ENCODE data around the gene AATF. TPM values are rescaled to one million over a fixed set of nuclear protein-coding genes. Genes with fewer than 3 reads are reported as not detected.

AATF gene
- total and polyA plus RNA-seq, 9 of the 15 experiments (the other 6 are each of a cell fraction or from before 2014, with no cell fraction given) = 34.5 to 133 (median 90.1) TPM

DNA sequence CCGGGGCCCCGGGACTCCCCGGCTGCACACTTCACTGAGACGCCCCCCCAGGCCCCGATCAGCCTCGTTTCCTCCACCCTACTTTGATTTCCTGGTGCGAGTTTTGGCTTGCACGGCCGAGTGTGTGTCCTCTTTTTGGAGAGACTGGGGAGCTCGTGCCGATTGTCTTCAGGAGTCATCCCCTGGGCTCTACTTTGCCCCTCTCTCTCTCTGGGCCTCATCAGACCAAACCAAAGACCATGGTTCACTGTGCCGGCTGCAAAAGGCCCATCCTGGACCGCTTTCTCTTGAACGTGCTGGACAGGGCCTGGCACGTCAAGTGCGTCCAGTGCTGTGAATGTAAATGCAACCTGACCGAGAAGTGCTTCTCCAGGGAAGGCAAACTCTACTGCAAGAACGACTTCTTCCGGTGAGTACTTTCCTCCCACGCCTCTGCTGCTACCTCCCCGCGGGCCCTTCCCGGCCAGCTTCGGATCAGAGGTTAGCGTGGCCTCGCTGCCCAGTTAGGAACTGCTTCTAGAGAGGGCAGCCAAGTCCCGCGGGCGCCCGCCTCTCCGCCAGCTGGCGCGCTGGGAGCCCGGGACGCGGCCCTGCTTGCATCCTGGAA is 10.7 kb upstream of the AATF start:
- Histone ChIP-seq H3K27ac (ENCODE audit: extremely low read depth, low read depth, low read length) (no peak overlapping the region), H3K9ac (ENCODE audit: insufficient read depth in 1 of 2, low read depth in 2 of 2, low read length in 2 of 2) (no peak overlapping the region), H3K9me3 (replicated peaks; ENCODE audit: control insufficient read depth, insufficient read depth, low read depth, low read length) (no peaks in the 10 kb centered on the region), H3K36me3 (ENCODE audit: control insufficient read depth, insufficient read depth, low read length) (no peaks in the 10 kb centered on the region), H2AFZ (ENCODE audit: low read depth, low read length) (no peak overlapping the region), H3K9me1 (ENCODE audit: control insufficient read depth, insufficient read depth, low read length) (peaks cover 3% of the 10 kb centered on the region), H3K27me3 (ENCODE audit: control insufficient read depth in 2 of 2, insufficient read depth in 2 of 2, low read length in 2 of 2) (peaks cover 73 to 83% of the 10 kb centered on the region in 2 experiments), H3K4me2 (ENCODE audit: insufficient read depth, low read length) (no peak overlapping the region), H3K4me1 (replicated peaks in 1 of 2; ENCODE audit: control insufficient read depth in 2 of 2, insufficient read depth in 2 of 2, low read length in 2 of 2) (peaks cover 0 to 58% of the 10 kb centered on the region in 2 experiments; a peak in 3 of 5 replicates), H3K4me3 (no peak overlapping the region), H3K79me2 (ENCODE audit: control insufficient read depth, insufficient read depth, low read length) (no peaks in the 10 kb centered on the region), H4K20me1 (replicated peaks; ENCODE audit: control insufficient read depth, insufficient read depth, low read length) (peaks cover 41% of the 10 kb centered on the region)
- 19% methylated on average over 33 of the region's 36 CpGs for WGBS (ENCODE audit: insufficient coverage, low coverage, missing lambda C conversion rate)
- FAIRE-seq (no peak), ATAC-seq (no peak; the same call in none of the 3 replicates), DNase-seq (ENCODE audit: extremely low read depth in 1 of 4, low spot score in 3 of 4) (peak in 2 of 4 experiments; percentile 37 to 45)
- in situ Hi-C loops (cut with MboI) (no loop called here), intact Hi-C loops (cut with micrococcal nuclease) (no loop called here)
- CTCF ChIA-PET (ENCODE audit: low intra/inter-chr PET ratio) = no interaction called here
- no TSS peak for BruUV-seq (replicated peaks)
- POLR2A ChIA-PET = interaction anchor here (1.0 kb wide), 1 partner anchor 16 kb away, joined by 3 read pairs; no protein-coding TSS in a partner anchor
- TF ChIP-seq ZSCAN32 (CRISPR knock-in tag; IDR thresholded peaks at IDR 0.05) (no peak), ZNF143 (CRISPR knock-in tag; IDR thresholded peaks at IDR 0.05) (no peak), HDAC2 (IDR thresholded peaks at IDR 0.05) (no peak), ETV1 (tag; conservative IDR thresholded peaks at IDR 0.05; ENCODE audit: low read depth) (peak; percentile 61), EZH2 (IDR thresholded peaks at IDR 0.05; ENCODE audit: borderline replicate concordance, low read depth, low read length) (no peak), JUNB (CRISPR knock-in tag; conservative IDR thresholded peaks at IDR 0.05) (no peak), EGR1 (conservative IDR thresholded peaks at IDR 0.05) (peak; percentile 63)
- TF ChIP-seq, protein P1, sequence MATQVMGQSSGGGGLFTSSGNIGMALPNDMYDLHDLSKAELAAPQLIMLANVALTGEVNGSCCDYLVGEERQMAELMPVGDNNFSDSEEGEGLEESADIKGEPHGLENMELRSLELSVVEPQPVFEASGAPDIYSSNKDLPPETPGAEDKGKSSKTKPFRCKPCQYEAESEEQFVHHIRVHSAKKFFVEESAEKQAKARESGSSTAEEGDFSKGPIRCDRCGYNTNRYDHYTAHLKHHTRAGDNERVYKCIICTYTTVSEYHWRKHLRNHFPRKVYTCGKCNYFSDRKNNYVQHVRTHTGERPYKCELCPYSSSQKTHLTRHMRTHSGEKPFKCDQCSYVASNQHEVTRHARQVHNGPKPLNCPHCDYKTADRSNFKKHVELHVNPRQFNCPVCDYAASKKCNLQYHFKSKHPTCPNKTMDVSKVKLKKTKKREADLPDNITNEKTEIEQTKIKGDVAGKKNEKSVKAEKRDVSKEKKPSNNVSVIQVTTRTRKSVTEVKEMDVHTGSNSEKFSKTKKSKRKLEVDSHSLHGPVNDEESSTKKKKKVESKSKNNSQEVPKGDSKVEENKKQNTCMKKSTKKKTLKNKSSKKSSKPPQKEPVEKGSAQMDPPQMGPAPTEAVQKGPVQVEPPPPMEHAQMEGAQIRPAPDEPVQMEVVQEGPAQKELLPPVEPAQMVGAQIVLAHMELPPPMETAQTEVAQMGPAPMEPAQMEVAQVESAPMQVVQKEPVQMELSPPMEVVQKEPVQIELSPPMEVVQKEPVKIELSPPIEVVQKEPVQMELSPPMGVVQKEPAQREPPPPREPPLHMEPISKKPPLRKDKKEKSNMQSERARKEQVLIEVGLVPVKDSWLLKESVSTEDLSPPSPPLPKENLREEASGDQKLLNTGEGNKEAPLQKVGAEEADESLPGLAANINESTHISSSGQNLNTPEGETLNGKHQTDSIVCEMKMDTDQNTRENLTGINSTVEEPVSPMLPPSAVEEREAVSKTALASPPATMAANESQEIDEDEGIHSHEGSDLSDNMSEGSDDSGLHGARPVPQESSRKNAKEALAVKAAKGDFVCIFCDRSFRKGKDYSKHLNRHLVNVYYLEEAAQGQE (IDR thresholded peaks at IDR 0.05; ENCODE audit: borderline replicate concordance) = peak; percentile 49
- TF ChIP-seq, protein P1 (CRISPR knock-in tag; IDR thresholded peaks at IDR 0.05; ENCODE audit: low read depth) = no peak
- TF ChIP-seq, protein P2, sequence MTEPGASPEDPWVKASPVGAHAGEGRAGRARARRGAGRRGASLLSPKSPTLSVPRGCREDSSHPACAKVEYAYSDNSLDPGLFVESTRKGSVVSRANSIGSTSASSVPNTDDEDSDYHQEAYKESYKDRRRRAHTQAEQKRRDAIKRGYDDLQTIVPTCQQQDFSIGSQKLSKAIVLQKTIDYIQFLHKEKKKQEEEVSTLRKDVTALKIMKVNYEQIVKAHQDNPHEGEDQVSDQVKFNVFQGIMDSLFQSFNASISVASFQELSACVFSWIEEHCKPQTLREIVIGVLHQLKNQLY (CRISPR knock-in tag; conservative IDR thresholded peaks at IDR 0.05) = no peak
- TF ChIP-seq, protein P3, sequence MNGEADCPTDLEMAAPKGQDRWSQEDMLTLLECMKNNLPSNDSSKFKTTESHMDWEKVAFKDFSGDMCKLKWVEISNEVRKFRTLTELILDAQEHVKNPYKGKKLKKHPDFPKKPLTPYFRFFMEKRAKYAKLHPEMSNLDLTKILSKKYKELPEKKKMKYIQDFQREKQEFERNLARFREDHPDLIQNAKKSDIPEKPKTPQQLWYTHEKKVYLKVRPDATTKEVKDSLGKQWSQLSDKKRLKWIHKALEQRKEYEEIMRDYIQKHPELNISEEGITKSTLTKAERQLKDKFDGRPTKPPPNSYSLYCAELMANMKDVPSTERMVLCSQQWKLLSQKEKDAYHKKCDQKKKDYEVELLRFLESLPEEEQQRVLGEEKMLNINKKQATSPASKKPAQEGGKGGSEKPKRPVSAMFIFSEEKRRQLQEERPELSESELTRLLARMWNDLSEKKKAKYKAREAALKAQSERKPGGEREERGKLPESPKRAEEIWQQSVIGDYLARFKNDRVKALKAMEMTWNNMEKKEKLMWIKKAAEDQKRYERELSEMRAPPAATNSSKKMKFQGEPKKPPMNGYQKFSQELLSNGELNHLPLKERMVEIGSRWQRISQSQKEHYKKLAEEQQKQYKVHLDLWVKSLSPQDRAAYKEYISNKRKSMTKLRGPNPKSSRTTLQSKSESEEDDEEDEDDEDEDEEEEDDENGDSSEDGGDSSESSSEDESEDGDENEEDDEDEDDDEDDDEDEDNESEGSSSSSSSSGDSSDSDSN (IDR thresholded peaks at IDR 0.05; ENCODE audit: borderline replicate concordance in 1 of 2, low read depth in 2 of 2, low read length in 2 of 2) = 0 out of 4 replicates have a peak, but pooled peaks of 1 of the 2 experiments have one; percentile 55
